ENCODE results near the gene PCDHGA3.
"Not testable (repeated sequence)": the region's sequence is repeated elsewhere in the genome, so short reads cannot be mapped to it uniquely, and the experiment has no call there.

The PCDHGA3 gene

GRCh38 chr5:141349917-141350619 is 6.4 kb downstream of the PCDHGA3 start, which contains the start of gene PCDHGB1:
Gene PCDHGB1, plus strand, starts transcription at chr5:141350099. Its CDS starts 162 bp downstream, at chr5:141350261.
- no peak for DNase-seq

- no peak for DNase-seq
Measured at GRCh38 chr5:141351591-141351990, 8.0 kb downstream of the PCDHGA3 start.

GRCh38 chr5:141354900-141355469 is 11.4 kb downstream of the PCDHGA3 start, which contains the start of gene PCDHGA4:
Gene PCDHGA4, plus strand, starts transcription at chr5:141355021. Its CDS starts 87 bp downstream, at chr5:141355108.
- no peak for DNase-seq

GRCh38 chr5:141355641-141356040 is 12.0 kb downstream of the PCDHGA3 start:
- DNase-seq: no peak

GRCh38 chr5:141356133-141356532 is 12.5 kb downstream of the PCDHGA3 start:
- no peak for DNase-seq

GRCh38 chr5:141356950-141357349 is 13.3 kb downstream of the PCDHGA3 start:
- no peak for DNase-seq

GRCh38 chr5:141359790-141360426 is 16.3 kb downstream of the PCDHGA3 start, which contains the start of gene PCDHGB2:
Gene PCDHGB2, plus strand, starts transcription at chr5:141359994. Its CDS starts 142 bp downstream, at chr5:141360136.
- no peak for DNase-seq

- no peak for DNase-seq
Measured at GRCh38 chr5:141360685-141361084, 17.1 kb downstream of the PCDHGA3 start.

GRCh38 chr5:141362719-141363118 is 19.1 kb downstream of the PCDHGA3 start:
- DNase-seq: no peak

GRCh38 chr5:141363952-141364660 is 20.5 kb downstream of the PCDHGA3 start, which contains the start of gene PCDHGA5:
Gene PCDHGA5, plus strand, starts transcription at chr5:141364162. Its CDS starts 169 bp downstream, at chr5:141364331.
- DNase-seq: no peak

- DNase-seq: no peak
Measured at GRCh38 chr5:141366016-141366896, 22.6 kb downstream of the PCDHGA3 start.

GRCh38 chr5:141369994-141370848 is 26.6 kb downstream of the PCDHGA3 start, which contains the start of gene PCDHGB3:
Gene PCDHGB3, plus strand, starts transcription at chr5:141370242. Its CDS starts 153 bp downstream, at chr5:141370395.
- no peak for DNase-seq

- DNase-seq: no peak
Measured at GRCh38 chr5:141371572-141372475, 28.2 kb downstream of the PCDHGA3 start.

GRCh38 chr5:141373673-141374317 is 30.2 kb downstream of the PCDHGA3 start, which contains the start of gene PCDHGA6:
Gene PCDHGA6, plus strand, starts transcription at chr5:141373891. Its CDS starts 193 bp downstream, at chr5:141374084.
- no peak for DNase-seq

- DNase-seq: no peak
Measured at GRCh38 chr5:141374627-141375026, 31.0 kb downstream of the PCDHGA3 start.

GRCh38 chr5:141375444-141376155 is 32.0 kb downstream of the PCDHGA3 start:
- not testable (repeated sequence) for DNase-seq

- DNase-seq: no peak
Measured at GRCh38 chr5:141382469-141383294, 39.1 kb downstream of the PCDHGA3 start, which contains the start of gene PCDHGA7. Gene PCDHGA7, plus strand, starts transcription at chr5:141382742. Its CDS starts 158 bp downstream, at chr5:141382900.

Measured in activated CD4-positive, alpha-beta T cell treated with anti-CD3 and anti-CD28 coated beads for 1 hour (primary cell).